Heart right ventricle (tissue), 16 donors: ENCODE data around the gene ZMYND15. TPM values are rescaled to one million over a fixed set of nuclear protein-coding genes. Genes with fewer than 3 reads are reported as not detected.
"Not testable (repeated sequence)": the region's sequence is repeated elsewhere in the genome, so short reads cannot be mapped to it uniquely, and the experiment has no call there.

Source experiments
- ATAC-seq, 8 donors: fragments of 200-7000 bp; cut with Tn5 transposase; one replicate each; pipeline ENCODE4 v1.9.1; 2020; ENCODE audit warnings: mild to moderate bottlenecking in 8 of 8, moderate library complexity in 8 of 8, moderate number of reproducible peaks in 1 of 8
- DNase-seq, 2 donors: peaks; one replicate each; pipeline ENCODE4 v3.0.0-alpha.2; 2020
- H3K27ac ChIP-seq, 10 donors: fragments of 200-600 bp; sonication (generic) in 2 of 10; one replicate each; pipeline versions ENCODE4 v1.5.0 to v1.8.0; 2020 to 2022; ENCODE audit warnings: mild to moderate bottlenecking in 3 of 10
- H3K27me3 ChIP-seq, 7 donors: fragments of 200-600 bp; one replicate each; pipeline ENCODE4 v1.8.0; 2021 to 2022; ENCODE audit warnings: mild to moderate bottlenecking in 2 of 7
- H3K36me3 ChIP-seq, 9 donors: fragments of 200-600 bp; sonication (generic) in 1 of 9; one replicate each; pipeline versions ENCODE4 v1.5.0 to v1.8.0; 2020 to 2022; ENCODE audit warnings: mild to moderate bottlenecking in 2 of 9
- H3K4me1 ChIP-seq, 9 donors: fragments of 200-600 bp; sonication (generic) in 1 of 9; one replicate each; pipeline versions ENCODE4 v1.5.0 to v1.8.0; 2020 to 2022; ENCODE audit warnings: mild to moderate bottlenecking in 4 of 9
- H3K4me3 ChIP-seq, 10 donors: fragments of 200-600 bp; sonication (generic) in 2 of 10; one replicate each; pipeline versions ENCODE4 v1.5.0 to v1.8.0; 2020 to 2022; ENCODE audit warnings: mild to moderate bottlenecking in 7 of 10, moderate library complexity in 2 of 10
- H3K9me3 ChIP-seq, 11 donors: fragments of 200-600 bp in 10 of 11; sonication (generic) in 2 of 11; one replicate each; pipeline versions ENCODE4 v1.5.0 to v1.8.0; 2013 to 2022; ENCODE audit warnings: mild to moderate bottlenecking in 2 of 11, control low read depth in 1 of 11, moderate library complexity in 1 of 11
- WGBS, 2 donors: extraction: QIAGEN DNeasy Blood & Tissue Kit; methylation state at CpG; one replicate each; pipeline ENCODE4 v1.1.7; 2013; ENCODE audit warnings: inconsistent platforms in 1 of 2; 5-methylcytosine and 5-hydroxymethylcytosine counted together
- intact Hi-C, 10 donors: fragments of 100-400 bp; cut with DNase I; formaldehyde crosslinking; loops; one replicate each; pipeline versions ENCODE4 v1.11.1 to v1.14.2; 2022
- long read RNA-seq, 3 donors: library from polyadenylated mRNA; unstranded; transcript quantifications; one replicate each; pipeline ENCODE4 v2.0.0, GENCODE V29; 2020 to 2021
- polyA plus RNA-seq, 2 donors: library from polyadenylated mRNA; stranded (reverse); fragments of 200-250 nt; gene quantifications; one replicate each; pipeline ENCODE4 v1.2.3, GENCODE V29; 2013
- total RNA-seq, 10 donors: library from RNA; stranded (reverse); fragmentation: NEBNext Ultra II Directional in 3 of 10; extraction: Animal tissue kit (Norgen Biotek cat#: 25700) in 3 of 10; gene quantifications; one replicate each; pipeline versions ENCODE4 v1.2.1 to v1.2.4, GENCODE V29; 2021 to 2023
- TF ChIP-seq, protein P1 (sequence below), 9 donors: fragments of 200-600 bp; sonication (generic) in 2 of 9; IDR thresholded peaks; one replicate each; pipeline versions ENCODE4 v1.5.0 to v1.8.0; 2021 to 2022; ENCODE audit warnings: antibody characterized with exemption in 9 of 9, mild to moderate bottlenecking in 5 of 9, moderate library complexity in 1 of 9
- donor health status: Arrhythmogenic right ventricular cardiomyopathy.
- donor health status: ischemic (EF 13 %, LVEDD 7.1; RV severe dilation, severe dysfunction).
- donor health status: healthy with polysubstance abuse.
- donor health status: DM: no; HTN: yes; CAD: no.
- donor health status: DM: no; HTN: no; CAD: no.
- donor health status: ischemic (EF 25% LVEDD 6.9; RV normal size, moderate dysfunction).
- donor health status: ischemic (EF 25% LVEDD 5.7; RV mildly dilated, moderate dysfunction).
- donor health status: healthy.
- donor health status: DM: yes; HTN: yes; CAD: no.
- donor health status: Ischemic cardiomyopathy.
- donor health status: ischemic (EF 35%, LVEDD 5.7; RV mildly dilated, moderate dysfunction).
- donor health status: nonischemic (EF 11% LVEDD 7.7; RV severe dilation, severe dysfunction).
- donor health status: DM: yes; HTN: yes; CAD: no.
- donor health status: PGD.
- donor health status: ischemic (EF 29% LVEDD 5.4; RV normal size, mild dysfunction).
- donor health status: nonischemic (EF 23%, LVEDD 6.1; RV moderate dilation, normal function).

The ZMYND15 gene, protein sequence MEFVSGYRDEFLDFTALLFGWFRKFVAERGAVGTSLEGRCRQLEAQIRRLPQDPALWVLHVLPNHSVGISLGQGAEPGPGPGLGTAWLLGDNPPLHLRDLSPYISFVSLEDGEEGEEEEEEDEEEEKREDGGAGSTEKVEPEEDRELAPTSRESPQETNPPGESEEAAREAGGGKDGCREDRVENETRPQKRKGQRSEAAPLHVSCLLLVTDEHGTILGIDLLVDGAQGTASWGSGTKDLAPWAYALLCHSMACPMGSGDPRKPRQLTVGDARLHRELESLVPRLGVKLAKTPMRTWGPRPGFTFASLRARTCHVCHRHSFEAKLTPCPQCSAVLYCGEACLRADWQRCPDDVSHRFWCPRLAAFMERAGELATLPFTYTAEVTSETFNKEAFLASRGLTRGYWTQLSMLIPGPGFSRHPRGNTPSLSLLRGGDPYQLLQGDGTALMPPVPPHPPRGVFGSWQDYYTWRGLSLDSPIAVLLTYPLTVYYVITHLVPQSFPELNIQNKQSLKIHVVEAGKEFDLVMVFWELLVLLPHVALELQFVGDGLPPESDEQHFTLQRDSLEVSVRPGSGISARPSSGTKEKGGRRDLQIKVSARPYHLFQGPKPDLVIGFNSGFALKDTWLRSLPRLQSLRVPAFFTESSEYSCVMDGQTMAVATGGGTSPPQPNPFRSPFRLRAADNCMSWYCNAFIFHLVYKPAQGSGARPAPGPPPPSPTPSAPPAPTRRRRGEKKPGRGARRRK
- total RNA-seq (1 to 10 TPM in 1 of 10 donors, under 1 TPM in 8, not detected in 1; 0.15 to 2.1 (median 0.38) TPM), polyA plus RNA-seq (under 1 TPM; 0.20 to 0.22 TPM)
- long read RNA-seq, donor 1: 0 reads
- long read RNA-seq, donor 2: 0 reads
- long read RNA-seq, donor 3: 0 reads

DNA sequence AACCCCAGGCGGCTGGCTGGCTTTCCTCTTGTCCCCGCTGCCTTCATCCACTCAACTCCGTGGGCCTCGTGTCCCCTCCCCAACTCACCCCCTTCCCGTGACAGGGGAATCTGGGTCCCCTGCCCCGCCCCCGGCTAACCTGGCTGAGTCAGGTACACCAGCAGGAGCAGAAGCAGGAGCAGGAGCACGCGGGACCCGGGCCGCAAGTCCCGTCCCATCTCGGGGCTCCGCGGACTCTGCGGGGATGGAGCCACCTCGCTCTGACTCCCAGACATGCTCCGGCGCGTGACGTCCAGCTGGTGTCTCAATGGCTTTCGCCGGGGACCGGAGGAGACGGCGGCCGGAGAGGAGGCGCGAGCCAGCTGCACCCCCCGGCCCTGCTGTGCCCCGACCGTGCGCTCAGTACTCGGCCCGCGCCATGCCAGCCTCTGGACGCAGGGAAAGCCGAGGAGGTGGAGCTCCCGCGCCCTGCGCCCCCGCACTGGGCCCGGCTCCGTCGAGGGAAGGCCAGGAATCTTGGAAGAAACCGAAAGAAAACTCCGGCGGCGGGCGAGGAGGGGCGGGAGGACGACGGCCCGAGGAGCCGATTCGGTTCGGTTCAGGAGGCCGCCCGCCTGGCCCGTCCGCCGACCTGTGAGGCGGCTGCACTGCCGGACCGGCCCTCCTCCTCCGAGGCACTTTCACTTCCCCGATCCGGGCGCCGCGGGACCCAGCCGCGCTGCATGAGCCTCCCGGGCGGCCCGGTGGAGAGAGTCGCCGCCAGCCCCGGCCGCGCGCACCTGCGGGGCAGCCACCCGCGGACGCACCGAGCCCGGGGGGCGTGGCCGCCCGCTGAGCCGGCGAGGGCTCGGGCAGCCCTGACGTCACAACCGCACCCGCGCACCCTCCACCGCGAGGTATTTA lies at the start of gene ZMYND15, which contains the start of gene CXCL16:
ZMYND15 (plus strand) TSS at position 712 of the 903 bp plus-strand sequence. CDS start 716 bp downstream, outside the sequence.
CXCL16 (minus strand) TSS at position 807 of the 903 bp plus-strand sequence; CDS start at position 218, 589 bp downstream.
- TF ChIP-seq, protein P1, sequence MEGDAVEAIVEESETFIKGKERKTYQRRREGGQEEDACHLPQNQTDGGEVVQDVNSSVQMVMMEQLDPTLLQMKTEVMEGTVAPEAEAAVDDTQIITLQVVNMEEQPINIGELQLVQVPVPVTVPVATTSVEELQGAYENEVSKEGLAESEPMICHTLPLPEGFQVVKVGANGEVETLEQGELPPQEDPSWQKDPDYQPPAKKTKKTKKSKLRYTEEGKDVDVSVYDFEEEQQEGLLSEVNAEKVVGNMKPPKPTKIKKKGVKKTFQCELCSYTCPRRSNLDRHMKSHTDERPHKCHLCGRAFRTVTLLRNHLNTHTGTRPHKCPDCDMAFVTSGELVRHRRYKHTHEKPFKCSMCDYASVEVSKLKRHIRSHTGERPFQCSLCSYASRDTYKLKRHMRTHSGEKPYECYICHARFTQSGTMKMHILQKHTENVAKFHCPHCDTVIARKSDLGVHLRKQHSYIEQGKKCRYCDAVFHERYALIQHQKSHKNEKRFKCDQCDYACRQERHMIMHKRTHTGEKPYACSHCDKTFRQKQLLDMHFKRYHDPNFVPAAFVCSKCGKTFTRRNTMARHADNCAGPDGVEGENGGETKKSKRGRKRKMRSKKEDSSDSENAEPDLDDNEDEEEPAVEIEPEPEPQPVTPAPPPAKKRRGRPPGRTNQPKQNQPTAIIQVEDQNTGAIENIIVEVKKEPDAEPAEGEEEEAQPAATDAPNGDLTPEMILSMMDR (IDR thresholded peaks at IDR 0.05): no peak
- Histone ChIP-seq H3K36me3 (peaks cover 0 to 10% (median 0%) of the 10 kb centered on the region in 9 donors), H3K27ac (peak within 1 kb of the TSS in 8 of 10 donors; percentile 1 to 82 (median 71)), H3K4me3 (peak within 1 kb of the TSS; percentile 50 to 95 (median 84)), H3K4me1 (peaks cover 2 to 48% (median 13%) of the 10 kb centered on the region in 9 donors), H3K27me3 (peaks cover 0 to 41% (median 8%) of the 10 kb centered on the region in 7 donors), H3K9me3 (no peaks in the 10 kb centered on the region)
- ATAC-seq: peak; percentile 52 to 76 (median 66)
- intact Hi-C loops: loop anchor here in 6 of 10 donors (5.0 to 10.0 kb wide), 5 partner anchors 43 to 148 kb away; partner anchors contain the start of genes GLTPD2 (in 3 of the 6) and VMO1 (in 3 of the 6)
- DNase-seq: peak; percentile 52 to 58
- 0 to 1% methylated on average over 94 to 100 of the region's 100 CpGs for WGBS, 2 donors

DNA sequence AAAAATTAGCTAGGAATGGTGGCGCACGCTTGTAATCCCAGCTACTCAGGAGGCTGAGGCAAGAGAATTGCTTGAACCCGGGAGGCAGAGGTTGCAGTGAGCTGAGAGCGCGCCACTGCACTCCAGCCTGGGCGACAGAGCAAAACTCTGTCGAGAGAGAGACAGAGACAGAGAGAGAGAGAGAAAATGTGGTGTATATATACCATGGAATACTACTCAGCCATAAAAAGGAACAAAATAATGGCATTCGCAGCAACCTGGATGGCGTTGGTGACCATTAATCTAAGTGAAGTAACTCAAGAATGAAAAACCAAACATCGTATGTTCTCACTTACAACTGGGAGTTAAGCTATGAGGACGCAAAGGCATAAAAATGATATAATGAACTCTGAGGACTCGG lies 49.8 kb upstream of the ZMYND15 start:
- WGBS, 2 donors: 90 to 95% methylated on average over 12 of the region's 12 CpGs
- intact Hi-C loops, ATAC-seq, H3K9me3 ChIP-seq, DNase-seq, H3K27me3 ChIP-seq, H3K4me3 ChIP-seq, H3K27ac ChIP-seq, H3K4me1 ChIP-seq: not testable (repeated sequence)
- peaks cover 0 to 73% (median 6%) of the 10 kb centered on the region in 9 donors for H3K36me3 ChIP-seq

DNA sequence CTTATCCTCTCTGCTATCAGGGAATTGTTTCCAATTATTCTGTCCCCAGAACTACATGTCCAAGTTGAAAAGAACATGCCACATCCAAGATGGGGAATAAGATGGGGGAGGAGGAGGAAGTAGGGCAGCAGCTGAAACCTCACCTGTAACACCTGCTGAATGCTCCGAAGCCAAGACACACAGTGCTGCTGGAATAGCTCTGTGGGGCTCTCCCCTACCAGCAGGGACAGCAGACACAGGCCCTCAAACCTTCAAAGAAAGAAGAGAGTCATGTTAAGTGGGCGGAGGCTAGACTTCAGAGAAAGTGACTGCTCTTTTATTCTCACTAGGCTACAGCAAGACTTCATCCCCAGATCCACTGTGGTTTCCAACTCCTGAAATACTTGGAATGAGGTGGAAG lies 48.9 kb upstream of the ZMYND15 start:
- intact Hi-C loops: no loop called here
- 87 to 94% methylated on average over 2 of the region's 2 CpGs for WGBS, 2 donors
- ATAC-seq (no peak), DNase-seq (no peak)
- peaks cover 0 to under 1% (median 0%) of the 10 kb centered on the region in 9 donors for H3K4me1 ChIP-seq
- TF ChIP-seq, protein P1 (IDR thresholded peaks at IDR 0.05): no peak
- no peaks in the 10 kb centered on the region for H3K9me3 ChIP-seq
- no peaks in the 10 kb centered on the region for H3K27me3 ChIP-seq
- H3K36me3 ChIP-seq: peaks cover 0 to 66% (median 6%) of the 10 kb centered on the region in 9 donors
- H3K27ac ChIP-seq: no peak overlapping the region
- no peak overlapping the region for H3K4me3 ChIP-seq

DNA sequence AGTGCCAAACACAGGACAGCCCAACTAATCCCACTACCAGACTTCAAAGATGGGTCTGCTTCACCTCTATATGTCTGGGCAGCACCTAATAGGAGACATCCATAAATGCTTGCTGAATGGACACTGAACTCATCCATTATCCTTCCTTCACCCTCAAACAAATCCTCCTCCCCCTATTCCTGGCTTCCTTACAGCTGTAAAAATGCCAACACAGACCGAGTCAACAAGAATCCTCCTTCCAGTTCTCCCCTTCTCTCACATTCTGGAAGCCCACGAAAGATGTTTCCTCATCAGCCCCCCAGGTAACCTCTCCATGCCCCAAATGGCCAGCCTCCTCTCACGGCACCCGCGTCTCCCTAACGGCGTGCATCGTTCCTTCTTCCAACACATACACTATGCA lies 47.9 kb upstream of the ZMYND15 start:
- H3K4me3 ChIP-seq: no peak overlapping the region
- no peak overlapping the region for H3K27ac ChIP-seq
- intact Hi-C loops: no loop called here
- H3K4me1 ChIP-seq: peaks cover 0 to 10% (median 0%) of the 10 kb centered on the region in 9 donors
- peaks cover 0 to 68% (median 6%) of the 10 kb centered on the region in 9 donors for H3K36me3 ChIP-seq
- no peak for ATAC-seq
- no peaks in the 10 kb centered on the region for H3K9me3 ChIP-seq
- DNase-seq: no peak
- TF ChIP-seq, protein P1 (IDR thresholded peaks at IDR 0.05): no peak
- H3K27me3 ChIP-seq: no peaks in the 10 kb centered on the region
- 86% methylated on average over 8 of the region's 8 CpGs for WGBS, 2 donors
